ENCODE results near the gene IRAK1. TPM values are rescaled to one million over a fixed set of nuclear protein-coding genes. Genes with fewer than 3 reads are reported as not detected.

The IRAK1 gene
- total and polyA plus RNA-seq, 10 of the 15 experiments (the other 5 are each of a cell fraction or from before 2014, with no cell fraction given), result 4.2 to 136 (median 39.5) TPM

DNA sequence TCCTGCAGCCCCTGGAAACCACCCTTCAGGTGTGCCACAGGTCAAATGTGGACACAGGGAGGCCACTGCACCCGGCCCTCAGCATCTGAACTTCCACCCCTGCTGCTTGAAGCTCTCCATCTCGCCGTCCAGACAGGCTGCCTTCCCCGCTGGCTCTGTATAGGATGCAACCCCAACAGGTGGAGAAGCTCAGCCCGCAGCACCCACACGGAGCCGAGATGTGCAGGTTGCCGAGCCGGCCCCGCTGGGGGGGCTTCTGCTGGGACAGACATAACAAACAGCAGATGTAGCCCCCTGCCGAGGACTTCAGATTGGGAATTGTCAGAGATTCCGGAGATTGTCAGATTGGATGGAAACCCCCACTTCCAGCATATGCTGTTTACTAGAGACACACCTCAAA lies 26.6 kb downstream of the IRAK1 start:
- Histone ChIP-seq H3K9me3 (replicated peaks; ENCODE audit: control insufficient read depth, insufficient read depth, low read length) (no peaks in the 10 kb centered on the region; the same call in 2 of the 3 replicates), H3K36me3 (ENCODE audit: control insufficient read depth in 2 of 2, insufficient read depth in 2 of 2, low read length in 1 of 2) (no peaks in the 10 kb centered on the region), H4K20me1 (ENCODE audit: control insufficient read depth, insufficient read depth) (no peaks in the 10 kb centered on the region), H3K4me2 (ENCODE audit: control insufficient read depth, insufficient read depth) (no peak overlapping the region), H3K9ac (ENCODE audit: control insufficient read depth, insufficient read depth, low read length) (no peak overlapping the region), H3K27me3 (replicated peaks in 1 of 2; ENCODE audit: control insufficient read depth in 2 of 2, insufficient read depth in 2 of 2, low read length in 1 of 2) (no peaks in the 10 kb centered on the region), H3K4me1 (ENCODE audit: control insufficient read depth, insufficient read depth, low read length) (no peaks in the 10 kb centered on the region), H3K79me2 (ENCODE audit: control insufficient read depth, insufficient read depth, low read length) (no peaks in the 10 kb centered on the region), H2AFZ (ENCODE audit: control insufficient read depth, low read depth, low read length) (no peak overlapping the region), H3K27ac (ENCODE audit: control insufficient read depth, insufficient read depth) (no peak overlapping the region), H3K4me3 (no peak overlapping the region)
- intact Hi-C loops (cut with micrococcal nuclease; ENCODE audit: unreplicated experiment), result no loop called here
- ATAC-seq, result no peak
- TF ChIP-seq POLR2AphosphoS5 (IDR thresholded peaks at IDR 0.05; ENCODE audit: low read length) (no peak), NBN (IDR thresholded peaks at IDR 0.05) (no peak), MTA2 (IDR thresholded peaks at IDR 0.05; ENCODE audit: low read depth) (no peak), SUPT20H (IDR thresholded peaks at IDR 0.05; ENCODE audit: borderline replicate concordance, control insufficient read depth, low read depth, low read length) (no peak), BACH1 (IDR thresholded peaks at IDR 0.05; ENCODE audit: borderline replicate concordance) (no peak), ZBTB11 (CRISPR knock-in tag; IDR thresholded peaks at IDR 0.05) (no peak), EGR1 (IDR thresholded peaks at IDR 0.05; ENCODE audit: borderline replicate concordance in 1 of 2, low read depth in 2 of 2, low read length in 2 of 2) (no peak), CBX3 (IDR thresholded peaks at IDR 0.05; ENCODE audit: borderline replicate concordance, low read depth) (no peak), RAD21 (IDR thresholded peaks at IDR 0.05; ENCODE audit: insufficient read depth, low read depth, low read length) (no peak)
- CTCF ChIA-PET, result no interaction called here
- FAIRE-seq, result no peak
- DNase-seq (ENCODE audit: low read depth, low spot score), result no peak
- no TSS peak for BruUV-seq (replicated peaks)
- 93% methylated on average over 12 of the region's 12 CpGs for WGBS (ENCODE audit: insufficient coverage, insufficient replicate concordance, low lambda C conversion rate, missing lambda C conversion rate)
- in situ Hi-C loops (cut with MboI), result no loop called here
- SMC1A ChIA-PET (ENCODE audit: uncharacterized antibody, unreplicated experiment), result no interaction called here
- RAD21 ChIA-PET (ENCODE audit: unreplicated experiment), result no interaction called here
- POLR2A ChIA-PET, result no interaction called here
